PC-9 (cell line): ENCODE measurements around the gene OXCT1. TPM values are rescaled to one million over a fixed set of nuclear protein-coding genes. Genes with fewer than 3 reads are reported as not detected.

ENCODE experiments used
- BruUV-seq: library from RNA; stranded (reverse); fragments of 400-500 nt; replicated peaks from 2 replicates; lab custom pipeline; 2021; lab: Mats Ljungman, UMichigan
- CTCF ChIA-PET: fragments of 300-600 bp; sonication (Branson Sonifier 250); formaldehyde crosslinking; loops from one replicate; lab custom pipeline; 2022; ENCODE audit warnings: antibody characterized with exemption; lab: Charles Lee
- POLR2A ChIA-PET: fragments of 300-600 bp; sonication (Branson Sonifier 250); formaldehyde crosslinking; loops from one replicate; lab custom pipeline; 2022; ENCODE audit warnings: antibody characterized with exemption; ENCODE audit not compliant: unreplicated experiment; lab: Charles Lee
- DNase-seq, 2 experiments: peaks; one replicate each; pipeline versions ENCODE4 v3.0.0 to v3.0.0-alpha.2; 2015 to 2022; ENCODE audit warnings: mixed read lengths in 1 of 2
- H2AFZ ChIP-seq: fragments of 200-600 bp; sonication (generic); 2 replicates; pipeline ENCODE4 v1.8.1; 2017; ENCODE audit warnings: antibody characterized with exemption
- H3F3A ChIP-seq: fragments of 200-600 bp; sonication (generic); 2 replicates; pipeline ENCODE4 v1.8.1; 2017; ENCODE audit warnings: antibody characterized with exemption, mild to moderate bottlenecking, low read depth; ENCODE audit not compliant: insufficient read depth
- H3K27ac ChIP-seq: fragments of 200-600 bp; sonication (generic); 2 replicates; pipeline ENCODE4 v1.6.1; 2016; ENCODE audit warnings: mixed run types
- H3K27me3 ChIP-seq: fragments of 200-600 bp; sonication (generic); 2 replicates; pipeline ENCODE4 v1.6.1; 2016; ENCODE audit warnings: low read depth, mixed run types; ENCODE audit not compliant: insufficient read depth
- H3K36me3 ChIP-seq: fragments of 200-600 bp; sonication (generic); 2 replicates; pipeline ENCODE4 v1.6.1; 2016; ENCODE audit warnings: low read depth, mixed run types
- H3K4me1 ChIP-seq: fragments of 200-600 bp; sonication (generic); replicated peaks from 2 replicates; pipeline ENCODE4 v1.6.1; 2016; ENCODE audit warnings: mixed run types; ENCODE audit not compliant: insufficient read depth
- H3K4me2 ChIP-seq: fragments of 200-600 bp; sonication (generic); 2 replicates; pipeline ENCODE4 v1.6.1; 2017; ENCODE audit warnings: mixed run types
- H3K4me3 ChIP-seq: fragments of 200-600 bp; sonication (generic); 2 replicates; pipeline ENCODE4 v1.6.1; 2016; ENCODE audit warnings: mixed run types
- H3K79me2 ChIP-seq: fragments of 200-600 bp; sonication (generic); 2 replicates; pipeline ENCODE4 v1.6.1; 2017; ENCODE audit warnings: low read depth, mixed run types
- H3K9me2 ChIP-seq: fragments of 200-600 bp; sonication (generic); 2 replicates; pipeline ENCODE4 v1.8.1; 2017; ENCODE audit warnings: mild to moderate bottlenecking; ENCODE audit not compliant: insufficient read depth
- H3K9me3 ChIP-seq: fragments of 200-600 bp; sonication (generic); 2 replicates; pipeline ENCODE4 v1.8.1; 2016; ENCODE audit warnings: low read depth; ENCODE audit not compliant: insufficient read depth
- H4K20me1 ChIP-seq: fragments of 200-600 bp; sonication (generic); 2 replicates; pipeline ENCODE4 v1.8.1; 2017; ENCODE audit not compliant: insufficient read depth
- CTCF ChIP-seq: fragments of 200-600 bp; sonication (generic); conservative IDR thresholded peaks from 2 replicates; pipeline ENCODE4 v1.6.1; 2017; ENCODE audit warnings: mixed run types, antibody characterized with exemption, mild to moderate bottlenecking, moderate library complexity
- EZH2 ChIP-seq: fragments of 200-600 bp; sonication (generic); IDR thresholded peaks from 2 replicates; pipeline ENCODE4 v1.8.0; 2017; ENCODE audit warnings: antibody characterized with exemption, low read depth
- intact Hi-C: fragments of 100-400 bp; cut with micrococcal nuclease; formaldehyde crosslinking; loops from one replicate; pipeline ENCODE4 v1.10.0; 2022; ENCODE audit not compliant: unreplicated experiment
- total RNA-seq: library from RNA; stranded (reverse); gene quantifications from 2 replicates; pipeline ENCODE4 v1.2.3, GENCODE V29; 2021

The OXCT1 gene
- total RNA-seq, 1 experiment from 2014 or later: 29.7 TPM

DNA sequence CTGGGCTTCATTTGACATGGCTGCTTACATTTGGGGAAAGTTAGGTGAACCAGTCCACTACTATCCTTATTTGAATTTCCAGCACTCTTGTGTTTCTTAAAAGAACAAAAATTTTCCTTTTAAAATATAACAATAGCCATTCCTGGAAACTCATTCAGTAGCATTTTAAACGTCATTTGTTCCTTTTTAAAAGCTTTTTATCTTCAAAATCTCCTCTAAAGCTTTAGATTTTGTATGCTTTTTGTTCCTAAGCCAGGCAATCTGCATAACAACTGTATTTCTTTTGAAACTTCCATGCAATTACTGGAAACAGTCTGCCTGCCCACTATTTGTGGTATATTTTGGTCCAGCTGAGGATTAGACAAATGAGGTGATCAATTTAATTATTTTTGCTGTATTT lies 187.6 kb downstream of the OXCT1 start:
- no TSS peak for BruUV-seq
- intact Hi-C loops: no loop called here
- Histone ChIP-seq H3K4me1 (no peaks in the 10 kb centered on the region), H3K27ac (no peak overlapping the region), H3K79me2 (no peaks in the 10 kb centered on the region), H4K20me1 (no peaks in the 10 kb centered on the region; the same call in 1 of the 2 replicates), H3K9me3 (peaks cover 5% of the 10 kb centered on the region; the same call in 1 of the 2 replicates), H3F3A (no peaks in the 10 kb centered on the region), H3K4me3 (no peak overlapping the region), H3K4me2 (no peak overlapping the region), H2AFZ (no peak overlapping the region), H3K9me2 (0 out of 2 replicates have a peak, but pooled peaks cover 4% of the 10 kb centered on the region), H3K36me3 (no peaks in the 10 kb centered on the region), H3K27me3 (no peaks in the 10 kb centered on the region)
- DNase-seq: no peak
- no peak for TF ChIP-seq CTCF
- no peak for TF ChIP-seq EZH2
- ChIA-PET POLR2A (no interaction called here), CTCF (no interaction called here)

GRCh38 chr5:41681840-41682239 lies 188.4 kb downstream of the OXCT1 start:
- H3K36me3 ChIP-seq: no peaks in the 10 kb centered on the region
- H3K27ac ChIP-seq: no peak overlapping the region
- H3K4me2 ChIP-seq: no peak overlapping the region
- ChIA-PET POLR2A (no interaction called here), CTCF (no interaction called here)
- H2AFZ ChIP-seq: no peak overlapping the region
- TF ChIP-seq EZH2: no peak
- no peak for TF ChIP-seq CTCF
- intact Hi-C loops: no loop called here
- no peak overlapping the region for H3K4me3 ChIP-seq
- H3K4me1 ChIP-seq: no peaks in the 10 kb centered on the region
- DNase-seq: no peak
- H3K9me2 ChIP-seq: 0 out of 2 replicates have a peak, but pooled peaks cover 4% of the 10 kb centered on the region
- no peaks in the 10 kb centered on the region for H3K27me3 ChIP-seq
- H3K79me2 ChIP-seq: no peaks in the 10 kb centered on the region
- H3K9me3 ChIP-seq: peaks cover 5% of the 10 kb centered on the region; the same call in 1 of the 2 replicates
- BruUV-seq: no TSS peak
- H4K20me1 ChIP-seq: no peaks in the 10 kb centered on the region; the same call in 1 of the 2 replicates
- no peaks in the 10 kb centered on the region for H3F3A ChIP-seq

Other genes with a start within 250 kb of the OXCT1 start
- gene RIMOC1, start 33.9 kb upstream of the OXCT1 start, total RNA-seq: 40.1 and 68.6 TPM in 2 replicates
- gene FBXO4, start 54.9 kb upstream of the OXCT1 start, total RNA-seq: 27.8 and 30.4 TPM in 2 replicates